Stimulated activated CD4-positive, alpha-beta T cell treated with anti-CD3 and anti-CD28 coated beads, Interleukin-4, amount 100 ng/mL, for 24 hours (primary cell): ENCODE data around the gene PLAAT5.

Experiments used
- DNase-seq: peaks from one replicate; pipeline ENCODE4 v3.0.0-alpha.2; 2020

PLAAT5 gene

GRCh38 chr11:63511048-63511748 lies 20.2 kb upstream of the PLAAT5 start:
- DNase-seq, result no peak

- DNase-seq, result no peak
These were observed 19.5 kb upstream of the PLAAT5 start for GRCh38 chr11:63510360-63511047.

GRCh38 chr11:63508745-63509144 lies 17.8 kb upstream of the PLAAT5 start:
- no peak for DNase-seq

GRCh38 chr11:63508009-63508408 lies 17.0 kb upstream of the PLAAT5 start:
- no peak for DNase-seq

- DNase-seq, result no peak
These were observed 16.5 kb upstream of the PLAAT5 start for GRCh38 chr11:63507511-63507910.

- DNase-seq, result no peak
These were observed 15.9 kb upstream of the PLAAT5 start for GRCh38 chr11:63506876-63507275.

GRCh38 chr11:63505857-63506528 lies 15.0 kb upstream of the PLAAT5 start, which contains the start of gene LGALS12:
Gene LGALS12, plus strand, starts transcription at chr11:63506084. Its CDS starts 375 bp downstream, at chr11:63506459.
- no peak for DNase-seq

- no peak for DNase-seq
These were observed 14.1 kb upstream of the PLAAT5 start for GRCh38 chr11:63504933-63505586.

- no peak for DNase-seq
These were observed 13.1 kb upstream of the PLAAT5 start for GRCh38 chr11:63504054-63504453.

- no peak for DNase-seq
These were observed 12.5 kb upstream of the PLAAT5 start for GRCh38 chr11:63503492-63503891.

GRCh38 chr11:63502252-63502820 lies 11.4 kb upstream of the PLAAT5 start:
- no peak for DNase-seq

GRCh38 chr11:63501236-63501635 lies 10.3 kb upstream of the PLAAT5 start:
- no peak for DNase-seq

- DNase-seq, result no peak
These were observed 8.9 kb upstream of the PLAAT5 start for GRCh38 chr11:63499874-63500273.

GRCh38 chr11:63494975-63495374 lies 4.0 kb upstream of the PLAAT5 start:
- no peak for DNase-seq

GRCh38 chr11:63493127-63493526 lies 2.2 kb upstream of the PLAAT5 start:
- no peak for DNase-seq

- no peak for DNase-seq
These were observed 1.5 kb upstream of the PLAAT5 start for GRCh38 chr11:63492441-63492840.

GRCh38 chr11:63491636-63492372 lies 837 bp upstream of the PLAAT5 start:
- no peak for DNase-seq

- DNase-seq, result no peak
These were observed 247 bp upstream of the PLAAT5 start for GRCh38 chr11:63491240-63491587.

GRCh38 chr11:63489879-63490278 lies 1.1 kb downstream of the PLAAT5 start:
- DNase-seq, result no peak

- DNase-seq, result no peak
These were observed 2.2 kb downstream of the PLAAT5 start for GRCh38 chr11:63488789-63489188.

GRCh38 chr11:63485777-63486176 lies 5.2 kb downstream of the PLAAT5 start:
- no peak for DNase-seq

- DNase-seq, result no peak
These were observed 10.9 kb downstream of the PLAAT5 start for GRCh38 chr11:63480039-63480438.
